ENCODE measurements around the gene SLC25A19. TPM values are rescaled to one million over a fixed set of nuclear protein-coding genes. Genes with fewer than 3 reads are reported as not detected.

SLC25A19 gene
- total RNA-seq = 8.6 TPM

DNA sequence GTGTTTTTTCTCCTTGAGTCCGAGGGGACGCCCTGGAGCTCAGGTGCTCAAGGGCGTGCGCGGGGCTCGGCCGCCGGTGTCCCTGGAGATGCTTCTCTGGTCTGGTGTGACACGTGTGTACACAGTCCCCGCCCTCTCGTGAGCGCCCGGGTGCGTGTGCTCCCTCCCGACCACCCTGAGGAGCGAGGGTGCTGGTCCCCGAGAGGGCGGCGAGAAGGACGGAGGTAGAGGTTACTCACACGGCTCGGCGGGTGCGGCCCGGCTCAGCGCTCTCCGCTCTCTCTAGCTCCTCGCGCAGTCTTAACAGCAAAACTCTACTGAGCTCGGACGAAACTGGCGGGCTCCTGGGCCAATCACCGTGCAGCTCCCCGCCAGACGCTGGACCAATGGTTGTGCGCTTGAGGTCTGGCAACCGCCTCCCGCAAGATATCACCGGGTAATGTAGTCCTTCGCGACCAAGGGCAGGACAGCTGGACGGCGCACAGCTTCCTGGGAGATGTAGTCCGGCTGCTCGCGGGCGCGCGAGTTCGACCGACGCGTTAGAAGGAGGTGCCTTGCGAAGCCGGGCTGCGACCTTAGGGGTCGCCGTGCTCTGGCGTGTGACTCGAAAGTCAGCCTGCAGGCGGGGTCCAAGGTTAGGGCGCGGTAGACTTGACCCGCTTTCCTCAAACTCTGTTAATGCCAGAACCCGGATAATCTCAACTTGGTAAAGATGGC, at the start of gene SLC25A19:
TSS of gene SLC25A19 (minus strand) at position 319 of the 717 bp plus-strand sequence. CDS start 2,669 bp downstream, outside the sequence.

DNA sequence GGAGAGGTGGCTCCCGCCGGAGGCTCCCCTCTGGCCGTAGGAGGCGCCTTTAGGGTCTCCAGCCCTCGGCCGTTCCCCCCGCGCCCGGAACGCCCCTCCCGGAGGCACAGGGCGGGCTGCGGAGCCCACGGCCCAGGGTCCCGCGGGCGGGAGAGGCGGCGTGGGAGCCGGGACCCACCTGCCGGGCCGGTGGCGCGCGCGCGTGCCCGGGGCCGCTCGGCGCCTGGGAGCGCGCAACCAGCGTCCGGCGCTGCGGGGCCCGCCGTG, 18.3 kb downstream of the SLC25A19 start, which contains the start of gene MIF4GD:
TSS of gene MIF4GD (minus strand) at position 266 of the 267 bp plus-strand sequence. CDS start 1,036 bp downstream, outside the sequence.

DNA sequence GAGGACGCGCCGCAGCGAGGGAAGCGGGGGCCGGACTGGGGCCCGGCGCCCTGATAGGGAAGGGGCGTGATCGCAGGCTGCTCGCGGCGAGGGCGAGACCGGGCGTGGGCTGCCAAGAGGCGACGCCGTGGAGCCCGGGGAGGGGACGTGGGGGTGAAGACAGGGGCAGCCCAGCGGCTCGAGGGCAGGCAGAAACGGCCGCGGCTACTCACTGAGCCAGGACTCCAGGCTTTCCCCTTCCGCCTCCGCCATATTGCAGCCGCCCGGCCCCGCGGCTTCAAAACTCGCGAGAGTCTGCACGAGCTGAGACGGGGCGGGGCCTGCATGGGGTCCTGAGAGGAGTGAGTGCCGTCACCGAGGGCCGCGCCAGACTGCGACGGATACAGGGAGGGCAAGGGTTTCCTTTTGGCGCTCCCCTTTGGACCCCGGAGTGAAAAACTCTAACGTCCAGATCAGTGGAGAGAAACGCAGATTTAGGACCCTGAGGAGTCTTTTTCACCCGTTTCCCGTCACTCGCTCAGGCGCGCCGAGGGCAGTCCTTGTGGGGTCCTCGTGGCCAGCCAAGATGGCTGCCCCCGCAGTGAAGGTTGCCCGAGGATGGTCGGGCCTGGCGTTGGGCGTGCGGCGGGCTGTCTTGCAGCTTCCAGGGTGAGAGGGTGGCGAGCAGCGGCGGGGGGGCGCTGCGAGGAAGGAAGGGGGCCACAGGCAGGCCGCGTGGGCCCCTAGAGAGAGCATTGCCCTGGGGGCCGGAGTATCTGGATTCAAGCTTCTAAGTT, 27.7 kb downstream of the SLC25A19 start, which contains the start of the genes GGA3 and MRPS7:
TSS of gene GGA3 (minus strand) at position 271 of the 776 bp plus-strand sequence. CDS start at position 252, 19 bp downstream.
TSS of gene MRPS7 (plus strand) at position 544 of the 776 bp plus-strand sequence. CDS start at position 566, 22 bp downstream.

Other genes with a start within 250 kb of the SLC25A19 start
- gene ATP5PD, start 242.5 kb downstream of the SLC25A19 start, total RNA-seq = 237 TPM
- 18.5 TPM for gene KCTD2, start 242.2 kb downstream of the SLC25A19 start, total RNA-seq
- 62.5 TPM for gene SLC16A5, start 201.5 kb downstream of the SLC25A19 start, total RNA-seq
- gene ARMC7, start 179.5 kb downstream of the SLC25A19 start, total RNA-seq = 9.2 TPM
- 72.2 TPM for gene NT5C, start 157.7 kb downstream of the SLC25A19 start, total RNA-seq
- gene JPT1, start 134.9 kb downstream of the SLC25A19 start, total RNA-seq = 53.8 TPM
- gene SUMO2, start 106.5 kb downstream of the SLC25A19 start, total RNA-seq = 209 TPM
- 49.2 TPM for gene NUP85, start 83.8 kb downstream of the SLC25A19 start, total RNA-seq
- gene GGA3, start 27.8 kb downstream of the SLC25A19 start, total RNA-seq = 25.7 TPM
- 48.6 TPM for gene MRPS7, start 27.6 kb downstream of the SLC25A19 start, total RNA-seq
- 16.1 TPM for gene MIF4GD, start 18.2 kb downstream of the SLC25A19 start, total RNA-seq
- 96.6 TPM for gene GRB2, start 116.2 kb upstream of the SLC25A19 start, total RNA-seq
- gene TMEM94, start 167.2 kb upstream of the SLC25A19 start, total RNA-seq = 96.0 TPM
- gene CASKIN2, start 226.1 kb upstream of the SLC25A19 start, total RNA-seq = 31.7 TPM
- 23.6 TPM for gene TSEN54, start 227.1 kb upstream of the SLC25A19 start, total RNA-seq
- gene LLGL2, start 236.3 kb upstream of the SLC25A19 start, total RNA-seq = 74.6 TPM

Measured in metanephros (tissue), 1 donor.